ENCODE measurements around the gene RNF207. TPM values are rescaled to one million over a fixed set of nuclear protein-coding genes. Genes with fewer than 3 reads are reported as not detected.
A peak's percentile ranks its signal among the peaks of the same experiment; 100 is the strongest.

RNF207 gene
- total RNA-seq, 3 donors from 2014 or later: 35.4 to 63.9 (median 35.9) TPM

GRCh38 chr1:6259491-6260362, 53.8 kb downstream of the RNF207 start:
- Histone ChIP-seq H3K9me3 (no peaks in the 10 kb centered on the region), H3K36me3 (ENCODE audit: low read depth) (no peaks in the 10 kb centered on the region), H3K4me1 (ENCODE audit: low read depth) (peaks cover 16% of the 10 kb centered on the region), H3K4me3 (peak overlapping the region; percentile 32)
- peak; percentile 75 for ATAC-seq
- no peak for TF ChIP-seq CTCF (IDR thresholded peaks at IDR 0.05)
- intact Hi-C loops (cut with DNase I, micrococcal nuclease): no loop called here
- DNase-seq: peak; percentile 87 to 88 (median 87)

- Histone ChIP-seq H3K4me3 (peak overlapping the region; percentile 32), H3K9me3 (no peaks in the 10 kb centered on the region)
- intact Hi-C loops (cut with DNase I, micrococcal nuclease): no loop called here
These were observed 54.6 kb downstream of the RNF207 start for GRCh38 chr1:6260433-6260934.

DNA sequence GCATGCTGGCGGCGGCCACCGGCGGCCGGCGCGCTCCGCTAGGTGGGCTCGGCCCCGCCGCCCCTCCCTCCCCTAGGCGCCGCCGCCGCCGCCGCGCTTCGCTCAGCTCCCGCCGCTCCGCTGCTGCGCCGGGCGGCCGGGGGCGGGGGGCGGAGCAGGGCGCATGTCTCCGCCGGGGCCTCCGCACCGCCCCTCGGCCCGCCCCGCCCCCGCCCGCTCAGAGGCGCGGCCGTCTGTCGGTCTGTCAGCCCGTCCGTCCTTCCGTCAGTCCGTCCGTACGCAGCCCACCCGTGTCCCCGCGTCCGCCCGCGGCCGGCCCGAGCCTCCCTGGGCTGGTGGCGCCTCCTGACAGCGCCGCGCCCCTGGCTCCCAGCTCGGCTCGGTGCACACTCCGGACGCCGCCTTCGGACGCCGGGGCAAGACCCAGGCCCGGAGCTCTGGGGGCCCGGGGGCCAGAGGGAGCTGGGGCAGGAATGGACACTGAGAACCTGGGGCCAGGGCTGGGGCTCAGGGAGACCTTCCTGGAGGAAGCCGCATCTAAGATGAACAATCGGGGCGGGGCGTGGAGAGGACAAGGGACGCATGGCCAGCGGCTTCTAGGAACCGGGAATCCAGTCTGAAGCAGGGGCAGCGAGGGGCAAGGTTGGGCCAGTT, 55.2 kb downstream of the RNF207 start, which contains the start of gene GPR153:
Gene GPR153 (minus strand): TSS at position 138 of the 654 bp plus-strand sequence. CDS start 6,193 bp downstream, outside the sequence.
- ATAC-seq: peak; percentile 67
- peak in 2 of 3 donors; percentile 50 to 70 for DNase-seq
- H3K4me1 ChIP-seq (ENCODE audit: low read depth): peaks cover 16% of the 10 kb centered on the region

More at GRCh38 chr1:6260433-6260934, 54.6 kb downstream of the RNF207 start:
- H3K4me1 ChIP-seq (ENCODE audit: low read depth): peaks cover 16% of the 10 kb centered on the region
- DNase-seq: peak in 1 of 3 donors; percentile 33
- TF ChIP-seq CTCF (IDR thresholded peaks at IDR 0.05): no peak
- no peaks in the 10 kb centered on the region for H3K36me3 ChIP-seq (ENCODE audit: low read depth)
- peak; percentile 7 for ATAC-seq

DNA sequence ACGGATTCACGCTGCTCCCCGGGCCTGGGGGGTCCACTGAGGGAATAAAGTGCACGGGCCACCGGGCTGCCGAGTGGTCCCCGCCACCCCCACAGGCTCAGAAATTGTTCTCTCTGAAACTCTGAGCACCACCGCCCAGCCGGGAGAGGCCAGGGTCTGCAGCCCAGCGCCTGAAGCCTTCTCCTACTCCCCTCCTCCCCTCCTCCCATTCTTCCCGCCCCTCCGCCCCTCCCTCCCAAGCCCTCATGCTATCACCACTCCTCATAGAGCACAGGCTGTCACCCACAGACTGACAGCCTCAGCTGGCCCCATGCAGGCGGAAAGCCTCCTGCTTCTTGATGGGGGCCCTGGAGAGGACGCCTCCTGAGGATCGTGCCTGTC, 55.7 kb downstream of the RNF207 start:
- TF ChIP-seq CTCF (IDR thresholded peaks at IDR 0.05): no peak
- no peaks in the 10 kb centered on the region for H3K9me3 ChIP-seq
- no peak overlapping the region for H3K4me3 ChIP-seq
- no peaks in the 10 kb centered on the region for H3K36me3 ChIP-seq (ENCODE audit: low read depth)
- intact Hi-C loops (cut with DNase I, micrococcal nuclease): no loop called here
- H3K4me1 ChIP-seq (ENCODE audit: low read depth): peaks cover 16% of the 10 kb centered on the region
- ATAC-seq (peak; percentile 1), DNase-seq (no peak)

More for the DNA sequence above, 55.2 kb downstream of the RNF207 start, which contains the start of gene GPR153:
- intact Hi-C loops (cut with DNase I, micrococcal nuclease): no loop called here
- no peaks in the 10 kb centered on the region for H3K36me3 ChIP-seq (ENCODE audit: low read depth)
- no peak for TF ChIP-seq CTCF (IDR thresholded peaks at IDR 0.05)
- H3K9me3 ChIP-seq: no peaks in the 10 kb centered on the region
- H3K4me3 ChIP-seq: peak within 1 kb of the TSS; percentile 32

- Histone ChIP-seq H3K4me1 (ENCODE audit: low read depth) (peaks cover 16% of the 10 kb centered on the region), H3K9me3 (no peaks in the 10 kb centered on the region), H3K36me3 (ENCODE audit: low read depth) (no peaks in the 10 kb centered on the region), H3K4me3 (no peak overlapping the region)
- ATAC-seq (no peak), DNase-seq (peak in 2 of 3 donors; percentile 41 to 55)
- intact Hi-C loops (cut with DNase I, micrococcal nuclease): no loop called here
- no peak for TF ChIP-seq CTCF (IDR thresholded peaks at IDR 0.05)
These were observed 56.9 kb downstream of the RNF207 start for GRCh38 chr1:6262555-6263420.

Data from mucosa of descending colon (tissue), 3 donors.